Right lobe of liver (tissue), 6 donors: ENCODE measurements around the gene SHISA8. TPM values are rescaled to one million over a fixed set of nuclear protein-coding genes. Genes with fewer than 3 reads are reported as not detected.

Source experiments
- ATAC-seq, 4 donors: fragments of 200-7000 bp; cut with Tn5 transposase; one replicate each; pipeline ENCODE4 v1.9.1; 2020; ENCODE audit warnings: mild to moderate bottlenecking in 4 of 4, moderate library complexity in 4 of 4
- DNase-seq, 3 donors: peaks; one replicate each; pipeline ENCODE4 v3.0.0-alpha.2; 2020
- H3K27ac ChIP-seq, 3 donors: fragments of 200-600 bp; one replicate each; pipeline ENCODE4 v1.8.0; 2022
- H3K27me3 ChIP-seq, 2 donors: fragments of 200-600 bp; one replicate each; pipeline ENCODE4 v1.8.0; 2022
- H3K36me3 ChIP-seq, 4 donors: fragments of 200-600 bp; sonication (generic) in 1 of 4; one replicate each; pipeline versions ENCODE4 v1.5.1 to v1.8.0; 2017 to 2022; ENCODE audit warnings: control low read depth in 1 of 4
- H3K4me1 ChIP-seq, 4 donors: fragments of 200-600 bp; sonication (generic) in 1 of 4; one replicate each; pipeline versions ENCODE4 v1.5.1 to v1.8.0; 2017 to 2022; ENCODE audit warnings: control low read depth in 1 of 4
- H3K4me3 ChIP-seq, 3 donors: fragments of 200-600 bp; one replicate each; pipeline ENCODE4 v1.8.0; 2022
- H3K9me3 ChIP-seq, 4 donors: fragments of 200-600 bp; sonication (generic) in 1 of 4; one replicate each; pipeline versions ENCODE4 v1.5.1 to v1.8.0; 2017 to 2022; ENCODE audit warnings: control low read depth in 1 of 4
- POLR2A ChIP-seq: fragments of 450-650 bp; IDR thresholded peaks from one replicate; pipeline ENCODE4 v1.6.1; 2017; ENCODE audit warnings: antibody characterized with exemption, mild to moderate bottlenecking
- WGBS: methylation state at CpG from one replicate; pipeline ENCODE4 v1.1.6; 2018; ENCODE audit warnings: low coverage, low lambda C conversion rate; ENCODE audit not compliant: insufficient coverage; ENCODE audit errors: missing lambda C conversion rate; 5-methylcytosine and 5-hydroxymethylcytosine counted together
- intact Hi-C, 2 donors: fragments of 100-400 bp; cut with DNase I; formaldehyde crosslinking; loops; one replicate each; pipeline versions ENCODE4 v1.11.2 to v1.14.1; 2022
- total RNA-seq, 6 experiments: library from RNA; depleted of rRNA in 2 of 6; stranded (reverse); fragments of >200 nt in 2 of 6; fragmentation: NEBNext Ultra II Directional in 3 of 6; extraction: Animal tissue kit (Norgen Biotek cat#: 25700) in 3 of 6; gene quantifications; one replicate each; pipeline versions ENCODE4 v1.1.0 to v1.2.4, GENCODE V29; 2016 to 2023
- TF ChIP-seq, protein P1 (sequence below), 4 donors: fragments of 200-600 bp in 3 of 4; fragments of 450-650 bp in 1 of 4; IDR thresholded peaks; one replicate each; pipeline versions ENCODE4 v1.5.1 to v1.8.0; 2016 to 2022; ENCODE audit warnings: antibody characterized with exemption in 4 of 4, mild to moderate bottlenecking in 2 of 4
- donor health status: DM: no; HTN: yes; CAD: no.
- donor health status: DM: no; HTN: no; CAD: no.
- donor health status: DM: no; HTN: no; CAD: no.
- donor health status: DM: no; HTN: yes; CAD: no.
- donor health status: DM: no; HTN: yes; CAD: no.

The SHISA8 gene
- total RNA-seq, 6 experiments from 2014 or later, result not detected

- Histone ChIP-seq H3K4me1 (no peaks in the 10 kb centered on the region), H3K9me3 (no peaks in the 10 kb centered on the region), H3K27me3 (no peaks in the 10 kb centered on the region), H3K4me3 (no peak overlapping the region), H3K36me3 (no peaks in the 10 kb centered on the region), H3K27ac (no peak overlapping the region)
- intact Hi-C loops, result loop anchor here in 1 of 2 donors (5.0 kb wide), 1 partner anchor 108 kb away; no protein-coding TSS in a partner anchor
- ATAC-seq (no peak), DNase-seq (no peak)
- TF ChIP-seq, protein P1, sequence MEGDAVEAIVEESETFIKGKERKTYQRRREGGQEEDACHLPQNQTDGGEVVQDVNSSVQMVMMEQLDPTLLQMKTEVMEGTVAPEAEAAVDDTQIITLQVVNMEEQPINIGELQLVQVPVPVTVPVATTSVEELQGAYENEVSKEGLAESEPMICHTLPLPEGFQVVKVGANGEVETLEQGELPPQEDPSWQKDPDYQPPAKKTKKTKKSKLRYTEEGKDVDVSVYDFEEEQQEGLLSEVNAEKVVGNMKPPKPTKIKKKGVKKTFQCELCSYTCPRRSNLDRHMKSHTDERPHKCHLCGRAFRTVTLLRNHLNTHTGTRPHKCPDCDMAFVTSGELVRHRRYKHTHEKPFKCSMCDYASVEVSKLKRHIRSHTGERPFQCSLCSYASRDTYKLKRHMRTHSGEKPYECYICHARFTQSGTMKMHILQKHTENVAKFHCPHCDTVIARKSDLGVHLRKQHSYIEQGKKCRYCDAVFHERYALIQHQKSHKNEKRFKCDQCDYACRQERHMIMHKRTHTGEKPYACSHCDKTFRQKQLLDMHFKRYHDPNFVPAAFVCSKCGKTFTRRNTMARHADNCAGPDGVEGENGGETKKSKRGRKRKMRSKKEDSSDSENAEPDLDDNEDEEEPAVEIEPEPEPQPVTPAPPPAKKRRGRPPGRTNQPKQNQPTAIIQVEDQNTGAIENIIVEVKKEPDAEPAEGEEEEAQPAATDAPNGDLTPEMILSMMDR (IDR thresholded peaks at IDR 0.05), result no peak
- TF ChIP-seq POLR2A, result no peak
- no CpG with 5 or more reads among the region's 4 CpGs for WGBS
Measured at GRCh38 chr22:41935015-41935351, 20.1 kb upstream of the SHISA8 start.

DNA sequence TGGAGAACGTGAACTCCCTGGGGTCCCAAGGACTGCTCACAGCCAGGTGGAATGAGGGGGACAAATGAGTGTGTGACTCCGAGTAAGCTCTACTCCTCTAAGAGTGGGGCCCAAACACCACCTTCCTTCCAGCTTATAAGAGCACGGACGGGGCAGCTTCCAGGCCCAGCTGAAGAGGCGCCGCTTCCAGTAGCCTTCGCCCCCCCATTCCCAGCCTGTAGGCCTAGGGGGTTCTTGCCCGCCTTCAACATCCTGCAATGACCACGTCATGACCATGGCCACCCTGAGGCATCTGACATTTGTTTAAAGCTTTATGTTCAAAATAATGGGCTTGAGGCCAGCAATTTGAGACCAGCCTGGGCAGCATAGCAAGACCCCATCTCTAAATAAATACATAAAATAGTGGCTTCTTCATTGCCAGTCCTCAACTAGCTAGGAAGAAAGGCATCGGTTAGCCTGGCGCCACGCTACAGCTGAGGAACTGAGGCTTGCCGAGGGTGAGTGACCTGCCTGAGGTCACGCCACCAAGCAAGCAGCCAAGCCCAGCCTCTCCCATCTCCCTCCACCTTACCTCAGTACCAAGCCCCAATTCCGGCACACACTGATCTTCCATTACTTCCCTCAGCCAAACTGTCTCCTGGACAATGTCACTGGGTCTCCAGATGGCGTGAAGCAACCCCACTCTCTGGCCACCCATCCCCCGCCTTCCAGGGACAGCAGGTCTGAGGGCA, 19.6 kb upstream of the SHISA8 start:
- Histone ChIP-seq H3K27ac (no peak overlapping the region), H3K9me3 (no peaks in the 10 kb centered on the region), H3K27me3 (no peaks in the 10 kb centered on the region), H3K4me3 (no peak overlapping the region), H3K36me3 (no peaks in the 10 kb centered on the region), H3K4me1 (no peaks in the 10 kb centered on the region)
- TF ChIP-seq, protein P1 (IDR thresholded peaks at IDR 0.05), result no peak
- no peak for TF ChIP-seq POLR2A
- no peak for DNase-seq
- WGBS, result 90% methylated on average over 6 of the region's 17 CpGs
- intact Hi-C loops, result loop anchor here (5.0 kb wide), 2 partner anchors 107 to 237 kb away; partner anchors contain the start of gene MEI1 (in 1 of the 2)
- ATAC-seq, result no peak

GRCh38 chr22:41933411-41934177, 18.7 kb upstream of the SHISA8 start:
- DNase-seq, result no peak
- intact Hi-C loops, result loop anchor here in 1 of 2 donors (5.0 kb wide), 1 partner anchor 236 kb away; the partner anchor contains the start of gene MEI1
- Histone ChIP-seq H3K27ac (no peak overlapping the region), H3K4me1 (no peaks in the 10 kb centered on the region), H3K9me3 (no peaks in the 10 kb centered on the region), H3K36me3 (no peaks in the 10 kb centered on the region), H3K27me3 (no peaks in the 10 kb centered on the region), H3K4me3 (no peak overlapping the region)
- TF ChIP-seq POLR2A, result no peak
- TF ChIP-seq, protein P1 (IDR thresholded peaks at IDR 0.05), result no peak
- no peak for ATAC-seq
- WGBS, result no CpG with 5 or more reads among the region's 16 CpGs

DNA sequence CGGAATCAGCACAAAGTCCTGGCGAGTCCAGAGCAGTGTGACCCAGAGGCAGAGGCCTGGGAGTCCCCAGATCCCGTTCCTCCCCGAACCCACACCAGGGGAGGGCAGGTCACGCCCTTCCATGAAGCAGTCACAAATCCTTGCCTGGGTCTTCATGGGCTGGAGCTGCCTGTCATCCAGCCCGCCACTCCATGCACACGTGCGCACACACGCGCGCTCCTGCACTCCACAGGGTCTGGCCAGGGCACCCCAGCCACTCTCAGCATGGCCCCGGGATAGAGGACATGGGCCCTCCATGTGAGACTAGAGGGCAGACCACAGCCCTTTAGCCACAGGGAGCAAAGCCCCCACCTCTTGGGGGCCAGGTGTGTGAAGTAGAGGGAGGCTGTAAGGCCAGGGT, 17.5 kb upstream of the SHISA8 start:
- WGBS, result no CpG with 5 or more reads among the region's 12 CpGs
- DNase-seq, result no peak
- intact Hi-C loops, result loop anchor here in 1 of 2 donors (5.0 kb wide), 1 partner anchor 235 kb away; the partner anchor contains the start of gene MEI1

More for the DNA sequence above, 17.5 kb upstream of the SHISA8 start:
- no peak for ATAC-seq
- Histone ChIP-seq H3K4me3 (no peak overlapping the region), H3K9me3 (no peaks in the 10 kb centered on the region), H3K4me1 (no peaks in the 10 kb centered on the region), H3K36me3 (no peaks in the 10 kb centered on the region), H3K27me3 (no peaks in the 10 kb centered on the region), H3K27ac (no peak overlapping the region)
- TF ChIP-seq, protein P1 (IDR thresholded peaks at IDR 0.05), result no peak
